ENCODE data around the gene TAF6L. TPM values are rescaled to one million over a fixed set of nuclear protein-coding genes. Genes with fewer than 3 reads are reported as not detected.

TAF6L gene
- total RNA-seq, 1 experiment from 2014 or later: 37.7 TPM

GRCh38 chr11:62805076-62805892, 34.1 kb downstream of the TAF6L start, which contains the start of gene NXF1:
Gene NXF1 (minus strand): TSS chr11:62805440. CDS start chr11:62805356, 84 bp downstream.
- H4K5ac ChIP-seq (ENCODE audit: insufficient read length, low read depth, low read length): no peak within 1 kb of the TSS
- no peaks in the 10 kb centered on the region for H3K9me3 ChIP-seq (ENCODE audit: control insufficient read depth, low read depth, low read length)

More at GRCh38 chr11:62805076-62805892, 34.1 kb downstream of the TAF6L start, which contains the start of gene NXF1:
- Mint-ChIP-seq H3K27ac (peak within 1 kb of the TSS; percentile 96 to 98 (median 97); a peak in 6 of 7 replicates), H3K4me3 (peak within 1 kb of the TSS; percentile 96 to 99), H3K36me3 (ENCODE audit: insufficient read depth in 1 of 3, low read depth in 3 of 3) (peaks cover 23 to 41% (median 31%) of the 10 kb centered on the region in 3 experiments; a peak in 6 of 7 replicates), H3K4me1 (peaks cover 19 to 20% of the 10 kb centered on the region in 2 experiments), H3K9me3 (no peaks in the 10 kb centered on the region), H3K27me3 (ENCODE audit: low read depth) (no peaks in the 10 kb centered on the region; the same call in 1 of the 2 replicates)
- Histone ChIP-seq H3K9ac (ENCODE audit: extremely low read depth, insufficient read length, low read length) (peak within 1 kb of the TSS; percentile 54), H3K23me2 (ENCODE audit: insufficient read length, low read depth, low read length, poor library complexity, severe bottlenecking) (peaks cover 9% of the 10 kb centered on the region), H2BK15ac (ENCODE audit: low read depth, low read length) (no peak within 1 kb of the TSS), H3K23ac (ENCODE audit: insufficient read length, low read depth, low read length) (no peak within 1 kb of the TSS), H3K56ac (ENCODE audit: insufficient read length, low read depth, low read length) (no peak within 1 kb of the TSS), H2BK12ac (ENCODE audit: insufficient read length, low read depth, low read length) (no peak within 1 kb of the TSS), H3K79me1 (ENCODE audit: insufficient read depth, low read depth, low read length, poor library complexity, severe bottlenecking) (peaks cover 2% of the 10 kb centered on the region), H3K79me2 (ENCODE audit: insufficient read depth, low read length) (peaks cover 6% of the 10 kb centered on the region; the same call in 1 of the 2 replicates), H2BK5ac (ENCODE audit: insufficient read length, low read length) (no peak within 1 kb of the TSS), H3K4ac (ENCODE audit: low read depth, low read length) (no peak within 1 kb of the TSS), H3K14ac (ENCODE audit: insufficient read depth, low read length) (no peak within 1 kb of the TSS), H2AK5ac (ENCODE audit: insufficient read length, low read length) (no peak within 1 kb of the TSS), H4K20me1 (ENCODE audit: control insufficient read depth, insufficient read depth, insufficient read length) (no peaks in the 10 kb centered on the region), H3K27me3 (ENCODE audit: insufficient read depth, low read length) (no peaks in the 10 kb centered on the region), H3K27ac (ENCODE audit: insufficient read length, low read depth, low read length) (no peak within 1 kb of the TSS), H3K18ac (ENCODE audit: insufficient read length, low read depth, low read length) (peak within 1 kb of the TSS; percentile 2), H2BK120ac (ENCODE audit: low read depth, low read length, poor library complexity, severe bottlenecking) (no peak within 1 kb of the TSS), H3K4me2 (ENCODE audit: insufficient read depth, insufficient read length, low read length) (peak within 1 kb of the TSS; percentile 74), H2BK20ac (ENCODE audit: low read depth, low read length, poor library complexity, severe bottlenecking) (no peak within 1 kb of the TSS), H4K8ac (replicated peaks; ENCODE audit: insufficient read length, low read depth, low read length) (no peak within 1 kb of the TSS), H4K91ac (ENCODE audit: insufficient read length, low read depth, low read length) (no peak within 1 kb of the TSS), H3T11ph (ENCODE audit: low read length) (no peak within 1 kb of the TSS), H2AFZ (ENCODE audit: low read length) (no peak within 1 kb of the TSS), H3K4me1 (ENCODE audit: insufficient read depth, low read length) (no peaks in the 10 kb centered on the region)
- no CpG with 5 or more reads among the region's 77 CpGs for WGBS (ENCODE audit: extremely low coverage, insufficient read length, low lambda C conversion rate)
- TF ChIP-seq CTCF (conservative IDR thresholded peaks at IDR 0.05): no peak; the same call in 2 of the 3 replicates
- DNase-seq: peak; percentile 94
